Breast epithelium (tissue), 4 donors: Measurements from ENCODE around the gene ZNF823. TPM values are rescaled to one million over a fixed set of nuclear protein-coding genes. Genes with fewer than 3 reads are reported as not detected.

ENCODE experiments used
- DNase-seq, 2 donors: peaks; one replicate each; pipeline ENCODE4 v3.0.0-alpha.2; 2019; ENCODE audit warnings: low spot score in 2 of 2
- H3K27ac ChIP-seq, 2 donors: fragments of 200-600 bp; sonication (generic) in 1 of 2; one replicate each; pipeline ENCODE4 v1.5.1; 2016 to 2019; ENCODE audit warnings: mild to moderate bottlenecking in 1 of 2
- H3K27me3 ChIP-seq, 2 donors: fragments of 200-600 bp; sonication (generic) in 1 of 2; one replicate each; pipeline versions ENCODE4 v1.5.1 to v1.6.0; 2017 to 2019; ENCODE audit warnings: control low read depth in 1 of 2, mild to moderate bottlenecking in 1 of 2
- H3K36me3 ChIP-seq: fragments of 200-600 bp; one replicate; pipeline ENCODE4 v1.5.1; 2019
- H3K4me1 ChIP-seq, 2 donors: fragments of 200-600 bp; sonication (generic); one replicate each; pipeline ENCODE4 v1.5.1; 2016 to 2019; ENCODE audit warnings: control low read depth in 1 of 2
- H3K4me3 ChIP-seq, 3 donors: fragments of 200-600 bp; sonication (generic); 1 replicate in 2 of 3; 2 replicates in 1 of 3; pipeline ENCODE4 v1.5.1; 2016 to 2019; ENCODE audit warnings: mild to moderate bottlenecking in 3 of 3, moderate library complexity in 2 of 3
- H3K9me3 ChIP-seq, 2 donors: fragments of 200-600 bp; sonication (generic) in 1 of 2; one replicate each; pipeline ENCODE4 v1.5.1; 2016 to 2019; ENCODE audit warnings: control low read depth in 1 of 2
- CTCF ChIP-seq, 3 donors: fragments of 450-650 bp; IDR thresholded peaks; one replicate each; pipeline ENCODE4 v1.5.1; 2016 to 2017; ENCODE audit warnings: antibody characterized with exemption in 3 of 3, mild to moderate bottlenecking in 3 of 3, moderate library complexity in 3 of 3
- POLR2A ChIP-seq: fragments of 450-650 bp; IDR thresholded peaks from one replicate; pipeline ENCODE4 v1.6.1; 2016; ENCODE audit warnings: antibody characterized with exemption, mild to moderate bottlenecking, moderate library complexity
- POLR2AphosphoS5 ChIP-seq, 3 donors: sonication (generic); formaldehyde crosslinking; IDR thresholded peaks; one replicate each; pipeline ENCODE4 v1.6.1; 2017; ENCODE audit warnings: antibody characterized with exemption in 3 of 3
- intact Hi-C: fragments of 100-400 bp; cut with DNase I; formaldehyde crosslinking; loops from one replicate; pipeline ENCODE4 v1.15.1; 2023; ENCODE audit warnings: low total_unique reads
- total RNA-seq, 3 donors: library from RNA; depleted of rRNA; stranded (reverse); fragments of >200 nt; gene quantifications; one replicate each; pipeline ENCODE4 v1.1.0, GENCODE V29; 2016

ZNF823 gene
- total RNA-seq, 3 donors from 2014 or later, result 10.4 to 20.9 (median 13.1) TPM

- Histone ChIP-seq H3K36me3 (no peaks in the 10 kb centered on the region), H3K4me3 (peak within 1 kb of the TSS; percentile 80 to 91 (median 89)), H3K27me3 (no peaks in the 10 kb centered on the region), H3K27ac (peak within 1 kb of the TSS; percentile 96 to 99), H3K9me3 (peaks cover under 1 to 9% of the 10 kb centered on the region in 2 donors), H3K4me1 (peaks cover 2 to 3% of the 10 kb centered on the region in 2 donors)
- DNase-seq, result peak; percentile 96 to 98
- intact Hi-C loops, result loop anchor here (5.0 kb wide), 1 partner anchor 875 kb away; no protein-coding TSS in a partner anchor
- TF ChIP-seq POLR2AphosphoS5 (IDR thresholded peaks at IDR 0.05) (peak; percentile 82 to 89 (median 83)), POLR2A (peak; percentile 23), CTCF (IDR thresholded peaks at IDR 0.05) (peak in 1 of 3 donors; percentile 5)
Measured at GRCh38 chr19:11766597-11767591, 28.1 kb upstream of the ZNF823 start, which contains the start of gene ZNF441. TSS of gene ZNF441 (plus strand) at chr19:11767000. CDS start at chr19:11767194, 194 bp downstream.

- no peak for TF ChIP-seq CTCF (IDR thresholded peaks at IDR 0.05)
- TF ChIP-seq POLR2A, result no peak
- TF ChIP-seq POLR2AphosphoS5 (IDR thresholded peaks at IDR 0.05), result no peak
- no peak for DNase-seq
- Histone ChIP-seq H3K4me3 (no peak overlapping the region), H3K27me3 (no peaks in the 10 kb centered on the region), H3K27ac (no peak overlapping the region), H3K36me3 (no peaks in the 10 kb centered on the region), H3K9me3 (no peaks in the 10 kb centered on the region), H3K4me1 (peaks cover 2 to 3% of the 10 kb centered on the region in 2 donors)
- intact Hi-C loops, result loop anchor here (2.0 kb wide), 1 partner anchor 53 kb away; no protein-coding TSS in a partner anchor
Measured at GRCh38 chr19:11763611-11764010, 24.9 kb upstream of the ZNF823 start.

GRCh38 chr19:11763117-11763516 is 24.4 kb upstream of the ZNF823 start:
- intact Hi-C loops, result no loop called here
- no peaks in the 10 kb centered on the region for H3K27me3 ChIP-seq
- TF ChIP-seq POLR2AphosphoS5 (IDR thresholded peaks at IDR 0.05) (no peak), CTCF (IDR thresholded peaks at IDR 0.05) (no peak)
- no peak for DNase-seq
- H3K4me1 ChIP-seq, result peaks cover 0 to under 1% of the 10 kb centered on the region in 2 donors
- no peak overlapping the region for H3K27ac ChIP-seq
- H3K36me3 ChIP-seq, result no peaks in the 10 kb centered on the region
- no peak overlapping the region for H3K4me3 ChIP-seq
- H3K9me3 ChIP-seq, result no peaks in the 10 kb centered on the region

- Histone ChIP-seq H3K9me3 (peaks cover 6 to 8% of the 10 kb centered on the region in 2 donors), H3K36me3 (no peaks in the 10 kb centered on the region), H3K4me1 (no peaks in the 10 kb centered on the region), H3K27me3 (no peaks in the 10 kb centered on the region), H3K27ac (no peak overlapping the region), H3K4me3 (no peak overlapping the region)
- DNase-seq, result no peak
- TF ChIP-seq CTCF (IDR thresholded peaks at IDR 0.05) (no peak), POLR2A (no peak), POLR2AphosphoS5 (IDR thresholded peaks at IDR 0.05) (no peak)
- intact Hi-C loops, result no loop called here
Measured at GRCh38 chr19:11759805-11760204, 21.1 kb upstream of the ZNF823 start.

GRCh38 chr19:11756965-11757364 is 18.2 kb upstream of the ZNF823 start:
- intact Hi-C loops, result no loop called here
- H3K4me3 ChIP-seq, result no peak overlapping the region
- no peak for DNase-seq
- no peaks in the 10 kb centered on the region for H3K36me3 ChIP-seq
- no peak for TF ChIP-seq CTCF (IDR thresholded peaks at IDR 0.05)
- TF ChIP-seq POLR2A, result no peak
- TF ChIP-seq POLR2AphosphoS5 (IDR thresholded peaks at IDR 0.05), result no peak
- no peak overlapping the region for H3K27ac ChIP-seq
- H3K4me1 ChIP-seq, result no peaks in the 10 kb centered on the region
- H3K27me3 ChIP-seq, result no peaks in the 10 kb centered on the region
- peaks cover 6 to 15% of the 10 kb centered on the region in 2 donors for H3K9me3 ChIP-seq
